Measurements from ENCODE around the gene MYOM3.

The MYOM3 gene

DNA sequence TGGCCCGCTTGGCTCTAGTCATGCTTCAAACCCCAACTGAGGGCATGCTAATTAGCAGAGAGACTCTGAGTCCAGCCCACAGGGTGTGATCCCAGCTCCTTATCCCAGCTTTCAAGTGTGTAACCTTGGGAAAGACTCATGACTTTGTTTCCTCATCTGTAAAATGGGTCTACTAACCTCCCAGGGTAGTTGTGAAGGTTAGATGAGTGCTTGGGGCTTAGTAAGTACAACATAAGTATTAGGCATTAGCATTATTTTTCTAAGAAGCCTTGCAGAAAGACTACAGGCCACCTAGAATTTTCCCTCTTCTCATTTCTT, 2.8 kb downstream of the MYOM3 start:
- TF ChIP-seq, protein P1, sequence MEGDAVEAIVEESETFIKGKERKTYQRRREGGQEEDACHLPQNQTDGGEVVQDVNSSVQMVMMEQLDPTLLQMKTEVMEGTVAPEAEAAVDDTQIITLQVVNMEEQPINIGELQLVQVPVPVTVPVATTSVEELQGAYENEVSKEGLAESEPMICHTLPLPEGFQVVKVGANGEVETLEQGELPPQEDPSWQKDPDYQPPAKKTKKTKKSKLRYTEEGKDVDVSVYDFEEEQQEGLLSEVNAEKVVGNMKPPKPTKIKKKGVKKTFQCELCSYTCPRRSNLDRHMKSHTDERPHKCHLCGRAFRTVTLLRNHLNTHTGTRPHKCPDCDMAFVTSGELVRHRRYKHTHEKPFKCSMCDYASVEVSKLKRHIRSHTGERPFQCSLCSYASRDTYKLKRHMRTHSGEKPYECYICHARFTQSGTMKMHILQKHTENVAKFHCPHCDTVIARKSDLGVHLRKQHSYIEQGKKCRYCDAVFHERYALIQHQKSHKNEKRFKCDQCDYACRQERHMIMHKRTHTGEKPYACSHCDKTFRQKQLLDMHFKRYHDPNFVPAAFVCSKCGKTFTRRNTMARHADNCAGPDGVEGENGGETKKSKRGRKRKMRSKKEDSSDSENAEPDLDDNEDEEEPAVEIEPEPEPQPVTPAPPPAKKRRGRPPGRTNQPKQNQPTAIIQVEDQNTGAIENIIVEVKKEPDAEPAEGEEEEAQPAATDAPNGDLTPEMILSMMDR (conservative IDR thresholded peaks at IDR 0.05; ENCODE audit: low read depth, low read length), result no peak
- H3K4me3 ChIP-seq (ENCODE audit: low read length), result no peak overlapping the region
- DNase-seq (ENCODE audit: low read depth), result no peak

DNA sequence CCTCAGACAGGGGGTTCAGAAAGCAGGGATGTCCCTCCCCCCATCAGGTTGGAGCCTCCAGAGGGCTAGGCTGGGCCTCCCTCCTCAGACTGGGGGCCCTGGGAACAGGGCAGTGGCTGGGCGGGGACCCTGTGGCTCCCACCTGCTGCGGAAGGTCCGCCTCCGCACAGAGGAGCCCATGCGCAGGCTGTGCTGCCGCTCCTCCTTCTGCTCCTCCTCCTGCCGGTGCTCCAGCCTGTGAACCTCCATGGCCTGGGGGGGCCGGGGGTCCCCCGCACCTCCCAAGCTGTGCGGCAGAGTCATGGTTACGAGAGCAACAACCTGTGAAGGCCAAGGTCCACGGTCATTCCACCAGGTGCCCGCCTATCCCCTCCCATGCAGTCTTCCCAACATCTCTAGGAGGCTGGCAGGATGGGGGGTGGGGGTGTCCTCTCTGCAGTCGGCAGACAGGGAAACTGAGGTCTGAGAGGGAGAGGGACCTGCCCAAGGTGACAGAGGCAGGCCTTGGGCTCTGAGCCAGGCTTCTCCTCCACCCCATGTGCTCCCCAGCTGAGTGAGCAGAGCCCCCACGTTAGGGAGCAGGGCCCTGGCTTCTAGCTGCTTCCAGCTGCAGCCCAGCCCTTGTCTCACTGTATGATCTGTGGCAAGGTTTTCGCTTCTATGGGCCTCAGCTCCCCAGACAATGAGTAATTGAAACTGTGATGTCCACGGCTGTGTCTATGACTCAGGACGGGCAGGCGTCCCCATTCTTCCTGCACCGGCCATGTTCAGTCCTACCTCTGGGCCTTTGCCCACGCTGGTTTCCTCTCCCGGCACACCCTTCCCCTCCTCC, 3.4 kb downstream of the MYOM3 start:
- TF ChIP-seq, protein P1 (conservative IDR thresholded peaks at IDR 0.05; ENCODE audit: low read depth, low read length), result no peak
- H3K4me3 ChIP-seq (ENCODE audit: low read length), result no peak overlapping the region
- no peak for DNase-seq (ENCODE audit: low read depth)

DNA sequence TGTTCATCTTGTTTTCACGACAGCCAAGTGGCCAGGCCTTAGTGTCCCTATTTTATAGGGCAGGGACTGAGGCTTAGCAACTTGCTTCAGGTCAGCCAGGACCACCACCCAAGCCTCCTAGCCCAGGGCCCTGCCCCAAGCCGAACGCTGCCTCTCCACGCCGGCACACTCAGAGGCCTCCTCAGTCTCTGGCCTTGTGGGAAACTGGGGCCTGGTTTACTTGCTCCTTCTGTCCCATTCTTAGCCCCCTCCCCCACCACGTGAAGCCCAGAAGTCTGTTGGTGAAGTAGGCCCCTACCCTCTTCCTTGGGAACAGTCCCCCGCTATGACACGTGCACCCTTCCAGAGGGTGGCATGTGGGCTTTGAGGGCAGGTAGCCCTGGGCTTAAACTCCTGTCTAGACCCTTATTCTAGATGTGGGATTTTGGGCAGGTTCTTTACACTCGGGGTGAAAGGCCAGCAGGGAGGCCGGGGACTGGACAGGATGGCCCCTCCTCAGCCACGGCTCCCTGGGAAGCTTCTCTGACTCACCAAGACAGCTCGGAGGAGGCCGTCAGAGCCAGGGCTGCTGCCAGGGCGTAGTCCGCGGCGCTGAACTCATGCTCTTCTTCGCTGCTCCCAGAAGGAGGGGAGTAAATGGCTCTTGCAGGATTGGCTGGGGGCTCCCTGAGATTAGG, 4.3 kb downstream of the MYOM3 start:
- TF ChIP-seq, protein P1 (conservative IDR thresholded peaks at IDR 0.05; ENCODE audit: low read depth, low read length), result no peak
- no peak overlapping the region for H3K4me3 ChIP-seq (ENCODE audit: low read length)
- DNase-seq (ENCODE audit: low read depth), result no peak

DNA sequence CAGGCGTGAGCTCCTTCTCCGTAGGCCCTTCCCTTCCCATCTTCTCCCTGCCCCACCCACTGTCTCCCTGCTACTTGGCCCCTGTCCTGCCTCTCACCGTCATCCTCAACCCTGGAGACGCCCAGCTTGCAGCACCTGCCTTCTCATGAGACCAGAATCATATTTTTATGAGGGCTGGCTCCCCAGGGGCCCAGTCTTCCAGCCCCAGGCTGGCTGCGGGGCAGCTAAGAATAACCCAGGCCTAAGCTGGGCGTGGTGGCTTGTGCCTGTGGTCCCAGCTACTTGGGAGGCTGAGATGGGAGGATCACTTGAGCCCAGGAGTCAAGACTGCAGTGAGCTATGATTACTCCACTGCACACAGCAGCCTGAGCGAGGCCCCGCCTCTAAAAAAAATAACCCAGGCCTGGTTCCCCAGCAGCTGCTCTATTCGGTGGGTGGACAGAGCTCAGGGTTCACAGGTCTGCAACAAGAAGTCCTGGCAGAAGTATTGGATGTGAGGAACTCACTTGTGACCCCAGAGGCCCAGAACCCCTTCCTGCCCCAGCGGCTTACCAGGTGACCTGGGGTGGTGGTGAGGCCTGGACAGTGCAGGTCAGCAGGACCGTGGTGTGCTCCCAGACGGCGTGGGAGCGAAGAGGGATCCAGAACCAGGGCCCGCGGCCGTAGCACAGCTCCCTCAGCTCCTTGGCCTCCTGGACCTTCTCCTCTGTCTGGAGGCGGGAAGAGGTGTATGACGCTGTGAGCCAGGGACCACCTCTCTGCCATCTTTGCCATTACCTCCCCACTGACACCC, 6.4 kb downstream of the MYOM3 start:
- no peak overlapping the region for H3K4me3 ChIP-seq (ENCODE audit: low read length)
- no peak for DNase-seq (ENCODE audit: low read depth)
- TF ChIP-seq, protein P1 (conservative IDR thresholded peaks at IDR 0.05; ENCODE audit: low read depth, low read length), result no peak

DNA sequence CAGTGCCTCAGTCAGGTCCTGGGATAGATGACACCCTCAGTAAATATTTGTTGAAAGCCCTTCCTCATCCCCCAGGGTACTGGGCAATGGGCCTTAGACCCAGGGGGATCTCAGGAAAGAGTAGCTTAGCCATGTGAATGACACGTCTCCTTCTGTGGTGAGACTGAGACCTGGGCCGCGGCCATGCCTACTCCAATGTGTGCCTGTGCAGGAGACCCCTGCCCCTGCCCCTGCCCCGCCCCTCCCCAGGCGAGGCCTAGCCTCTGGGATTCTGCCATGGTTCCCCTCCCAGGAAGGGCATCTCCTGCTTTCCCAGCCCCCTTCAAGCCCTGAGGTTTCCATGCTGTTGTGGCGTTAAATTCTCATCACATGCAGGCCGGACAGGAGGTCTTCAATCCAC, 7.1 kb downstream of the MYOM3 start:
- DNase-seq (ENCODE audit: low read depth), result no peak
- TF ChIP-seq, protein P1 (conservative IDR thresholded peaks at IDR 0.05; ENCODE audit: low read depth, low read length), result no peak

DNA sequence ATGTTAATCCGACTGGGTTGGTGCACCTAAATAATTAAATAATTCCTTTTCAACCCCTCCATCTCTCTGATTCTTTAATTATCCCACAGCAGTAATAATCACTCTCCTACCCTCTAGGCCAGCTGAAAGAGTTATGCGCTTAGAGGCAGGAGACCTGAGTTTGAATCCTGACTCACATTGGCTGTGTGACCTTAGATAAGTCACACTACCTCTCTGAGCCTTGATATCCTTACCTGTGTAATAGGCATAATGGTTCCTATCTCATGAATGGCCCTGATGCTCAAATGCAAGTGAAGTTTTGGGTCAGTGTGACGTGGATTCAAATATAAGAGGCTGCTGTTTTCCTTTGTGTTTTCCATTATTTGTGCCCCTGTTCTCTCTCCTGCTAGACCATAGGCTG, 8.1 kb downstream of the MYOM3 start:
- H3K4me3 ChIP-seq (ENCODE audit: low read length), result no peak overlapping the region
- DNase-seq (ENCODE audit: low read depth), result no peak
- TF ChIP-seq, protein P1 (conservative IDR thresholded peaks at IDR 0.05; ENCODE audit: low read depth, low read length), result no peak

More for the DNA sequence above, 7.1 kb downstream of the MYOM3 start:
- H3K4me3 ChIP-seq (ENCODE audit: low read length), result no peak overlapping the region
